A549 (cell line): ENCODE data around the gene COIL. TPM values are rescaled to one million over a fixed set of nuclear protein-coding genes. Genes with fewer than 3 reads are reported as not detected.

ENCODE experiments used
- ATAC-seq, 2 experiments: fragments of 200-7000 bp in 1 of 2; fragments of >200 bp in 1 of 2; cut with Nextera tagmentation in 1 of 2; cut with Tn5 transposase in 1 of 2; 3 replicates each; pipeline versions ENCODE4 v1.8.0 to v1.9.1; 2018 to 2020; ENCODE audit warnings: mild to moderate bottlenecking in 1 of 2, moderate library complexity in 1 of 2
- CTCF ChIA-PET: fragments of 300-600 bp; sonication (Branson Sonifier 250); formaldehyde crosslinking; extraction: SDS; loops from one replicate; lab custom pipeline; 2021; ENCODE audit warnings: antibody characterized with exemption, inconsistent platforms; lab: Yijun Ruan, JAX
- POLR2A ChIA-PET: fragments of 350-600 bp; formaldehyde crosslinking; extraction: SDS; loops from one replicate; lab custom pipeline; 2021; ENCODE audit warnings: antibody characterized with exemption, inconsistent platforms; lab: Yijun Ruan, JAX
- DNase-seq, 2 experiments: peaks; one replicate each; pipeline versions ENCODE4 v3.0.0 to v3.0.0-alpha.2; 2011 to 2016; ENCODE audit warnings: low read depth in 1 of 2, low spot score in 1 of 2
- FAIRE-seq: peaks from 2 replicates; lab custom pipeline; 2011; peaks lifted over from hg19 to GRCh38; lab: Jason Lieb, UNC
- H3K27ac ChIP-seq, 2 experiments: fragments of >200 bp; sonication (Bioruptor Twin); formaldehyde crosslinking; 3 replicates each; pipeline ENCODE4 v1.5.1; 2016 to 2017
- H3K4me1 ChIP-seq: fragments of >200 bp; sonication (Bioruptor Twin); formaldehyde crosslinking; 3 replicates; pipeline ENCODE4 v1.6.1; 2016
- H3K4me2 ChIP-seq: fragments of >200 bp; sonication (Bioruptor Twin); formaldehyde crosslinking; 3 replicates; pipeline ENCODE4 v1.6.1; 2016
- H3K4me3 ChIP-seq: fragments of >200 bp; sonication (Bioruptor Twin); formaldehyde crosslinking; 3 replicates; pipeline ENCODE4 v1.5.1; 2016
- H3K9me3 ChIP-seq: fragments of >200 bp; sonication (Bioruptor Twin); formaldehyde crosslinking; 3 replicates; pipeline ENCODE4 v1.6.1; 2016
- ATOH8 ChIP-seq: fragments of 250-450 bp; sonication (Bioruptor Pico); IDR thresholded peaks from 2 replicates; pipeline ENCODE4 v1.5.0; 2020; ENCODE audit warnings: low read depth, mild to moderate bottlenecking, moderate library complexity
- BCL3 ChIP-seq: fragments of >200 bp; sonication (Bioruptor Twin); formaldehyde crosslinking; IDR thresholded peaks from 3 replicates; pipeline ENCODE4 v1.6.1; 2016
- CBX2 ChIP-seq: fragments of 200-600 bp; sonication (generic); IDR thresholded peaks from 2 replicates; pipeline ENCODE4 v1.6.1; 2016; ENCODE audit warnings: low read depth, mild to moderate bottlenecking, borderline replicate concordance
- CBX8 ChIP-seq: fragments of 200-600 bp; sonication (generic); IDR thresholded peaks from 2 replicates; pipeline ENCODE4 v1.6.1; 2016
- EHF ChIP-seq: fragments of 250-450 bp; sonication (Bioruptor Pico); IDR thresholded peaks from 2 replicates; pipeline ENCODE4 v1.5.0; 2020; ENCODE audit warnings: mild to moderate bottlenecking
- ELK1 ChIP-seq: fragments of 150-350 bp; IDR thresholded peaks from 2 replicates; pipeline ENCODE4 v1.6.1; 2014; ENCODE audit warnings: low read depth, mild to moderate bottlenecking, low read length
- ESRRA ChIP-seq: fragments of 150-350 bp; IDR thresholded peaks from 2 replicates; pipeline ENCODE4 v1.6.1; 2014; ENCODE audit warnings: mild to moderate bottlenecking, low read length, borderline replicate concordance
- FOSB ChIP-seq: fragments of 250-450 bp; sonication (Bioruptor Pico); IDR thresholded peaks from 2 replicates; pipeline ENCODE4 v1.5.0; 2020; ENCODE audit warnings: mild to moderate bottlenecking, moderate library complexity
- GATA3 ChIP-seq: IDR thresholded peaks from 2 replicates; pipeline ENCODE4 v1.6.1; 2012; ENCODE audit warnings: borderline replicate concordance
- HMGXB4 ChIP-seq: fragments of 250-450 bp; sonication (Bioruptor Pico); IDR thresholded peaks from 2 replicates; pipeline ENCODE4 v1.5.0; 2021; ENCODE audit warnings: mild to moderate bottlenecking, moderate library complexity, borderline replicate concordance
- HOXA7 ChIP-seq: fragments of 250-450 bp; sonication (Bioruptor Pico); IDR thresholded peaks from 2 replicates; pipeline ENCODE4 v1.5.0; 2020; ENCODE audit warnings: mild to moderate bottlenecking, moderate library complexity
- HOXB5 ChIP-seq: fragments of 250-450 bp; sonication (Bioruptor Pico); IDR thresholded peaks from 2 replicates; pipeline ENCODE4 v1.5.0; 2020; ENCODE audit warnings: mild to moderate bottlenecking, moderate library complexity
- JUN ChIP-seq, 2 experiments: fragments of >200 bp; sonication (Bioruptor Twin); formaldehyde crosslinking; IDR thresholded peaks; 2 replicates in 1 of 2; 3 replicates in 1 of 2; pipeline ENCODE4 v1.6.1; 2016 to 2017
- JUNB ChIP-seq: fragments of >200 bp; sonication (Bioruptor Twin); formaldehyde crosslinking; IDR thresholded peaks from 2 replicates; pipeline ENCODE4 v1.6.1; 2016
- KDM1A ChIP-seq: fragments of 200-600 bp; sonication (generic); IDR thresholded peaks from 2 replicates; pipeline ENCODE4 v1.6.1; 2016; ENCODE audit warnings: low read depth, mild to moderate bottlenecking
- MAFK ChIP-seq: fragments of 450-650 bp; IDR thresholded peaks from 2 replicates; pipeline ENCODE4 v1.6.1; 2014; ENCODE audit not compliant: partially characterized antibody
- MAX ChIP-seq: IDR thresholded peaks from 2 replicates; pipeline ENCODE4 v1.6.1; 2012
- NFE2L2 ChIP-seq: fragments of 150-350 bp; conservative IDR thresholded peaks from 2 replicates; pipeline ENCODE4 v1.6.1; 2014; ENCODE audit warnings: low read length
- PBX3 ChIP-seq: IDR thresholded peaks from 2 replicates; pipeline ENCODE4 v1.6.1; 2012
- PHF8 ChIP-seq: fragments of 200-600 bp; sonication (generic); IDR thresholded peaks from 2 replicates; pipeline ENCODE4 v1.6.1; 2016; ENCODE audit warnings: low read depth, mild to moderate bottlenecking, antibody characterized with exemption, moderate library complexity, borderline replicate concordance
- POLR2A ChIP-seq: IDR thresholded peaks from 2 replicates; pipeline ENCODE4 v1.6.1; 2012; ENCODE audit warnings: mild to moderate bottlenecking, low read length
- POLR2AphosphoS2 ChIP-seq: conservative IDR thresholded peaks from 2 replicates; pipeline ENCODE4 v1.6.1; 2012; ENCODE audit warnings: low read length, improper control_type of control experiment, inconsistent platforms
- RNF2 ChIP-seq: fragments of 200-600 bp; sonication (generic); IDR thresholded peaks from 2 replicates; pipeline ENCODE4 v1.6.1; 2016; ENCODE audit warnings: low read depth, mild to moderate bottlenecking, antibody characterized with exemption, moderate library complexity, borderline replicate concordance
- TFCP2L1 ChIP-seq: fragments of 250-450 bp; sonication (Bioruptor Pico); IDR thresholded peaks from 2 replicates; pipeline ENCODE4 v1.5.0; 2021; ENCODE audit warnings: mild to moderate bottlenecking
- USF2 ChIP-seq: fragments of 450-650 bp; IDR thresholded peaks from 2 replicates; pipeline ENCODE4 v1.6.1; 2014; ENCODE audit warnings: antibody characterized with exemption
- ZC3H11A ChIP-seq: fragments of 450-650 bp; IDR thresholded peaks from 2 replicates; pipeline ENCODE4 v1.6.1; 2014; ENCODE audit warnings: antibody characterized with exemption, mild to moderate bottlenecking
- ZNF302 ChIP-seq: fragments of 250-450 bp; sonication (Bioruptor Pico); IDR thresholded peaks from 2 replicates; pipeline ENCODE4 v1.9.0; 2021; ENCODE audit warnings: inconsistent platforms, mild to moderate bottlenecking, moderate library complexity
- WGBS: methylation state at CpG from one replicate; pipeline ENCODE4 v1.1.6; 2017; ENCODE audit errors: missing lambda C conversion rate; 5-methylcytosine and 5-hydroxymethylcytosine counted together
- polyA plus RNA-seq, 4 experiments: library from polyadenylated mRNA; depleted of rRNA in 3 of 4; stranded (reverse); fragments of >200 nt; fragmentation: RNase III in 1 of 4; extraction: RNeasy Plus Mini Kit Qiagen cat#74134 plus additional on column Dnase treatment in 1 of 4; gene quantifications; 2 replicates in 3 of 4; 3 replicates in 1 of 4; pipeline ENCODE4 v1.2.3, GENCODE V29; 2011 to 2017

COIL gene
- polyA plus RNA-seq, 2 of the 4 experiments (the other 2 are of a cell fraction), result 16.9 to 20.3 TPM

GRCh38 chr17:56899403-56899802, 61.4 kb downstream of the COIL start:
- CTCF ChIA-PET, result interaction anchor here (0.6 to 1.7 kb wide), 6 partner anchors 11 to 1154 kb away, joined by 3 to 5 read pairs (median 3); partner anchors contain the start of gene COIL
- Histone ChIP-seq H3K4me1 (peaks cover 35% of the 10 kb centered on the region), H3K4me3 (no peak overlapping the region), H3K4me2 (no peak overlapping the region), H3K27ac (no peak overlapping the region), H3K9me3 (peaks cover 9% of the 10 kb centered on the region)
- TF ChIP-seq JUN (IDR thresholded peaks at IDR 0.05) (no peak), ESRRA (no peak), JUNB (no peak), POLR2A (no peak), ZNF302 (CRISPR knock-in tag) (no peak), HMGXB4 (CRISPR knock-in tag) (no peak), HOXB5 (CRISPR knock-in tag) (no peak), HOXA7 (no peak), BCL3 (no peak), RNF2 (no peak), GATA3 (no peak), TFCP2L1 (CRISPR knock-in tag) (no peak), MAX (no peak), PHF8 (no peak), ELK1 (no peak), MAFK (no peak), ZC3H11A (no peak)
- POLR2A ChIA-PET, result interaction anchor here (4.5 kb wide), 1 partner anchor 15 kb away, joined by 34 read pairs; the partner anchor contains the start of gene TRIM25
- FAIRE-seq, result no peak
- no peak for DNase-seq
- 95% methylated on average over 7 of the region's 7 CpGs for WGBS
- no peak for ATAC-seq

- Histone ChIP-seq H3K4me1 (peaks cover 35% of the 10 kb centered on the region), H3K9me3 (peaks cover 7% of the 10 kb centered on the region), H3K4me2 (no peak overlapping the region)
- ChIA-PET CTCF (interaction anchor here (1.0 to 1.7 kb wide), 5 partner anchors 10 to 307 kb away, joined by 3 to 5 read pairs (median 3); partner anchors contain the start of gene COIL), POLR2A (interaction anchor here (1.6 kb wide), 1 partner anchor 15 kb away, joined by 7 read pairs; the partner anchor contains the start of gene TRIM25)
- DNase-seq, result no peak
- TF ChIP-seq USF2 (no peak), POLR2AphosphoS2 (no peak), ATOH8 (CRISPR knock-in tag) (no peak), MAX (no peak), KDM1A (no peak), JUNB (no peak), POLR2A (no peak), EHF (CRISPR knock-in tag) (no peak), PBX3 (no peak), CBX2 (no peak), NFE2L2 (no peak), CBX8 (no peak), FOSB (CRISPR knock-in tag) (no peak)
- TF ChIP-seq, all 56 proteins: peak for 0
- no peak overlapping the region for H3K27ac ChIP-seq
- ATAC-seq, result no peak
- no peak for FAIRE-seq
- H3K4me3 ChIP-seq, result no peak overlapping the region
- WGBS, result 81% methylated on average over 9 of the region's 9 CpGs
These were observed 62.0 kb downstream of the COIL start for GRCh38 chr17:56898874-56899273.
